Measurements from ENCODE around the gene RAD50.

DNA sequence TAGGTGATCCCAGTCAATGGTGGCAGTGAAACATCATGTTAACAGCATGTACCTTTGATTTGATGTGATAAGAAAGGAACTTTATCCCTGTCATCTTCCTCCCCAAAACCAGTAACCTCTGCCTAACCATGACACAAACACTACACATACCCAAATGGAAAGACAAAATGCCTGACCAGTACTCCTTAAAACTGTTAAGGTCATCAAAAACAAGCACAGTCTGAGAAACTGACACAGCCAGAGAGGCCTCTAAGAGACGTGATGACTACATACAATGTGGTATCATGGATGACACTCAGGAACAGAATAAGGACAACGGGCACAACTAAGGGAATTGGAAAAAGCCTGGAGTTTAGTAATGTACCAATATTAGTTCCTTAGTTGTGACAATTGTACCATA lies 9.5 kb upstream of the RAD50 start:
- TF ChIP-seq, protein P1, sequence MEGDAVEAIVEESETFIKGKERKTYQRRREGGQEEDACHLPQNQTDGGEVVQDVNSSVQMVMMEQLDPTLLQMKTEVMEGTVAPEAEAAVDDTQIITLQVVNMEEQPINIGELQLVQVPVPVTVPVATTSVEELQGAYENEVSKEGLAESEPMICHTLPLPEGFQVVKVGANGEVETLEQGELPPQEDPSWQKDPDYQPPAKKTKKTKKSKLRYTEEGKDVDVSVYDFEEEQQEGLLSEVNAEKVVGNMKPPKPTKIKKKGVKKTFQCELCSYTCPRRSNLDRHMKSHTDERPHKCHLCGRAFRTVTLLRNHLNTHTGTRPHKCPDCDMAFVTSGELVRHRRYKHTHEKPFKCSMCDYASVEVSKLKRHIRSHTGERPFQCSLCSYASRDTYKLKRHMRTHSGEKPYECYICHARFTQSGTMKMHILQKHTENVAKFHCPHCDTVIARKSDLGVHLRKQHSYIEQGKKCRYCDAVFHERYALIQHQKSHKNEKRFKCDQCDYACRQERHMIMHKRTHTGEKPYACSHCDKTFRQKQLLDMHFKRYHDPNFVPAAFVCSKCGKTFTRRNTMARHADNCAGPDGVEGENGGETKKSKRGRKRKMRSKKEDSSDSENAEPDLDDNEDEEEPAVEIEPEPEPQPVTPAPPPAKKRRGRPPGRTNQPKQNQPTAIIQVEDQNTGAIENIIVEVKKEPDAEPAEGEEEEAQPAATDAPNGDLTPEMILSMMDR (IDR thresholded peaks at IDR 0.05; ENCODE audit: low read depth, low read length, poor library complexity, severe bottlenecking): no peak
- no peak for TF ChIP-seq EZH2phosphoT487 (IDR thresholded peaks at IDR 0.05; ENCODE audit: borderline replicate concordance, low read length)

Measured in DOHH2 (cell line).